ENCODE measurements around the gene MRPL55.

Gene MRPL55

DNA sequence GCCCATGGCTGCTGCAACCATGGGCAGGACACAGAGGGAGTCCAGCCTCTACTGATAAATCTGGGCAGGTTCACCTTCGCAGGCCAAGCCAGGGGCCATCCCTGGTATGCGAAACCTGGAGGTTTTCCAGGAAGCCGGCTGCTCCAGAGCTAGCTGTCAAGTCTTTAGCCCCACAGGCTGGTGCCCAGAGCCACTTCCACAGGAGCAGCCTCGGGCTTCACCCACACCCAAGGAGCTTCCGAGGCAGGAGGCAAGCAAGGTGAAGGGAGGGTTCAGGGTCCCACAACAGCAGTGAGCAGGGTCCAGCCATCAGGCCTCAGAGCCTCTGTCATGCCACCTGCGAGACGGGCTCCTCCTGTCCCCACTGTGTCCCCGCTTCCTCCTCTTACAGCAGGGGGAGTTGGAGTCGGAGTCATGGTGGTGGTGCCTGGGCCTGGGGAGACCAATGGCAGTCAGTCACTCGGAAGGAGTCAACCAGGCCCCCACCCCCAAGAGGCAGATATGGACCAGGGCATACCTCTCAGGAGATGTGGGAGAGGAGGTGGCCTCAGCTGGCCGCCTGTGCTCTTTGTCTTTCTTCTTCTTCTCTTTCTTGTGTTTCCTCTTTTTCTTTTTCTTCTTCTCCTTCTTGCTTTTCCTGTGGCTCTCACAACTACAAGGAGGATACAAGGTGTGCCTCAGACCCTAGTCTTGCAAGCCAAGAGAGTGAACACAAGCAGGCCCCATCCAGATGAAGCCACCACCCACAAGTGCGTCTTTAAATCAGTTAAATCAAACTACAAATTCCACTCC, 8.1 kb downstream of the MRPL55 start:
- DNase-seq (ENCODE audit: low spot score): no peak

DNA sequence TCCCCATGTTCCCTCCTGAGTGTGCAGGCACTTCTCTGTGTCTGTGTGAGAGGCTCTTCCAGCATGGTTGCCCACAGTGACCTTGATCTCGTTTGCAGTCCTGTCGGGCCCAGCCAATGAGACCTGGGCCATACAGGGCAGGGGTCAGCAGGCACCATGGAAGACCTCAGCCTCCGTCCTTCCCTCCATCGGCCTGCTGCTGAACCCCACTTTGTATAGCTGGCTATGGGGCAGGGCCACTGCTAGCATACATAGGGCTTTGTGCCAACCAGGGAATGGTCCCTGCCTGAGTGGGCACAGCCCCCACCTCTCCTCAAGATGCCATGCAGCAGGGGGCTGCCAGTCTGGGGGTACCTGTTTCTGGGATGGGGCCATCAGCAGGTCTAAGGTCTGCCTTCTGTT, 9.8 kb downstream of the MRPL55 start:
- DNase-seq (ENCODE audit: low spot score): no peak

DNA sequence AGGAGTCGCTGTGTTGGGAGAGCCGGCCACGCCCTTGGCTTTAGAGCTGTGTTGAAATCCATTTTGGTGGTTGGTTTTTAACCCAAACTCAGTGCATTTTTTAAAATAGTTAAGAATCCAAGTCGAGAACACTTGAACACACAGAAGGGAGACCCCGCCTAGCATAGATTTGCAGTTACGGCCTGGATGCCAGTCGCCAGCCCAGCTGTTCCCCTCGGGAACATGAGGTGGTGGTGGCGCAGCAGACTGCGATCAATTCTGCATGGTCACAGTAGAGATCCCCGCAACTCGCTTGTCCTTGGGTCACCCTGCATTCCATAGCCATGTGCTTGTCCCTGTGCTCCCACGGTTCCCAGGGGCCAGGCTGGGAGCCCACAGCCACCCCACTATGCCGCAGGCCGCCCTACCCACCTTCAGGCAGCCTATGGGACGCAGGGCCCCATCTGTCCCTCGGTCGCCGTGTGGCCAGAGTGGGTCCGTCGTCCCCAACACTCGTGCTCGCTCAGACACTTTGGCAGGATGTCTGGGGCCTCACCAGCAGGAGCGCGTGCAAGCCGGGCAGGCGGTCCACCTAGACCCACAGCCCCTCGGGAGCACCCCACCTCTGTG, 10.7 kb downstream of the MRPL55 start:
- DNase-seq (ENCODE audit: low spot score): no peak

DNA sequence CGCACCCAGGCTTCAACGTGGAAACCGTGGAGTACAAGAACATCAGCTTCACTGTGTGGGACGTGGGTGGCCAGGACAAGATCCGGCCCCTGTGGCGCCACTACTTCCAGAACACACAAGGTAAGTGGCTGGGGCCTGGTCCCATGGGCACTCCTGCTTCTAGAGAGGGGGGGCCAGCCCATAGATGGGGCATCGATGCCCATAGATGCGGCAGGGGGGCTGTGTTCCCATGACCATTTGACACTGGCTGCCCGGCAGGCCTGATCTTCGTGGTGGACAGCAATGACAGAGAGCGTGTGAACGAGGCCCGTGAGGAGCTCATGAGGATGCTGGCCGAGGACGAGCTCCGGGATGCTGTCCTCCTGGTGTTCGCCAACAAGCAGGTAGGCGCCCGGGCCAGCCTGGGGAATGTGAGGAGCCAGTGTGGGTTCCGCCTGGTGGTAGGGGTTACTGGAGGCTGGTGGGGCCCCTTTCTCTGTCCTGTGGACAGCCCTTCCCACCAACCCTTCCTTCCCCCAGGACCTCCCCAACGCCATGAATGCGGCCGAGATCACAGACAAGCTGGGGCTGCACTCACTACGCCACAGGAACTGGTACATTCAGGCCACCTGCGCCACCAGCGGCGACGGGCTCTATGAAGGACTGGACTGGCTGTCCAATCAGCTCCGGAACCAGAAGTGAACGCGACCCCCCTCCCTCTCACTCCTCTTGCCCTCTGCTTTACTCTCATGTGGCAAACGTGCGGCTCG, 11.6 kb downstream of the MRPL55 start:
- no peak for DNase-seq (ENCODE audit: low spot score)

DNA sequence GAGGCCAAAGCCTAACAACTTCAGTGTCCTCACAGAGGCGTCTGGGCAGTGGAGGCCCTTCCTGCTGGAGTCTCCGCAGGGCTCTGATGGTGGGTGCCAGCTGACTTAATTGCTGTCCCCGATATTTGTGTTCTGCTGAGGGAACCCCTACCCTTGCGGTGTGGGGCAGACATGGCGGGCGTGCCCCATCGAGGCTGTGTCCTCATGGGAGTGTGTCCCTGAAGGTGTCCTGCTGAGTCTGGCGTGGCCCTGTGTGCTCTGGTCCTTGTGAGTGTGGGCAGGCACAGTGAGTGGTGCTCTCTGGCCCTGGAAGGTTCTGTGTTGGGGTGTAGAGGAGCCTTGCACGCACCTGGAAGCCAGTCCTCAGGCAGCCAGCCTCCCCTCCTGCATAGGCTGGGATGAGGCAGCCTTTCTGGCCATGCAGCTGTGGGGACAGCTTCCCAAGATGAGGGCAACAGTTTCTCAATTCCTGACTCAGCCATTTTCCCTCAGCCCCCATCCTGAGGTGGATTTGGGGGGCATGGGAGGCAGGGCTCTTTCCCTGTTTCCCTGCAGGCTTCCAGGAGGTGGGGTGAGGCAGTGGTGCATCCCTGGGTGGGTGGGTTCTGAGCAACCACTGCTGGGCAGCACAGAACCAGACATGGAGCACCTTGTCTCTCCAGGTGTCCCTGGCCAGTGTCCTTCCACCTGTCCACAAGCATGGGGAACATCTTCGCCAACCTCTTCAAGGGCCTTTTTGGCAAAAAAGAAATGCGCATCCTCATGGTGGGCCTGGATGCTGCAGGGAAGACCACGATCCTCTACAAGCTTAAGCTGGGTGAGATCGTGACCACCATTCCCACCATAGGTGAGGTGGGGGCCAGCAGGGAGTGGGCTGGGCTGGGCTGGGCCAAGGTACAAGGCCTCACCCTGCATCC, 12.4 kb downstream of the MRPL55 start:
- no peak for DNase-seq (ENCODE audit: low spot score)

DNA sequence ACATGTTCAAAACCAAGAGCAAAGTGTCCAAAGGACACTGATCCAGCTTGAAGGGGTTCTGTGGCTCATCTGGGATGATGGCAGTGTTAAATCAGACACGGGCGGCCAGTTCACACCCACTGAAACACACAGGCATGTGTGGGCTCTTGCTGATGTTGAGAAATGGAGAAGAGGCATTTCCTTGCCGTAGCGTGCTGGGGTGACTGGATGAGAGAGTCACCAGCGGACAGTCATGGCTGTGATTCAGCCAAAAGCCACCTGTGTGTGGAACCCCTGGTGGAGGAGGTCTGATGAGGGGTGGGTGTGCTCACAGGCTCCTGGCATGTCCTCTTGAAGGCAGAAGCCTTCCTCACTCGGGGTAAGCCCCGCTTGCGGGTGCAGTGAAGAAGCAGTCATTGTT, 13.2 kb downstream of the MRPL55 start:
- no peak for DNase-seq (ENCODE audit: low spot score)

DNA sequence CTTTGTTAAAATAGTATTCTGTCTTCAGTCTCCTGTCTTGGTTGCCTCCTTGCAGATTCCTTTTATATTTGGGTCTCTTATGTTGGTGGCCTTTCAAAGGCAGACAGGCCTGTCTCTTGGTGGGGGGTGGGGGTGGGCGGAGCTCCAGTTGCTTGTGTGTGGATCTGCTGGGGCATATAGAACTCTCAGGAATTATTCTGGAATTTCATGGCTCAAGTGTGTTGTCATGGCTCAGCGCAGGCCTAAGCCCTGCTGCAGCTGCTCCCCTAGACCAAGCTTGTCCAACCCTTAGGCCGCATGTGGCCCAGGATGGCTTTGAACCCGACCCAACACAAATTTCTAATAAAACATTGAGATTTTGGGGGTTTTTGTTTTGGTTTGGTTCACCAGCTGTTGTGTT, 13.9 kb downstream of the MRPL55 start:
- DNase-seq (ENCODE audit: low spot score): no peak

DNA sequence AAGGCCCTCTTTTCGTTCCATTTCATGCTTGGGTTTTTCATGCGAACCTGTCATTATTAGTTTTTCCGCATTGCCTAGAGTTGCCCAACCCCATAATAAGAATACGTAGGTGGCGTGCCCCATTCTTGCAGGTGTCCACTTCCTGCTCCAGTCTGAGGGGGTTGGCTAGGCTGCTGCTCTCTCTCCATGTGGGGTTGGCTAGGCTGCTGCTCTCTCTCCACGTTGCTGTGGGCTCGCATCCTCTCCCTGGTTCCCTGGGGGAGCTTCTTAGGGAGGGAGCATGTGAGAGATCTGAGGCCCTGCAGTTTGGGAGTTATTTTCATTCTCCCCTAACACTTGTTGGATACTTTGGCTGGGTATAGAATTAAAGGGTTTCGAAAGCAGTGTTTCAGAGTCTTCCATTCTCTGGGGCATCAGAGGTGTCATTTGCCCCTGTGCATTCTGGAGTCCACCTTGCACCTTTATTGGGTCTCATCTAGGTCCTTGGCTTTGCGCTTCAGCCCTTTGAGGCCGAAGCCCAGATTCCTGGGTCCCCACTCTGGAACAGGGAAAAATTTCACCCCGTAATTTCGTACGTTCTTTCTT, 14.6 kb downstream of the MRPL55 start:
- DNase-seq (ENCODE audit: low spot score): no peak

DNA sequence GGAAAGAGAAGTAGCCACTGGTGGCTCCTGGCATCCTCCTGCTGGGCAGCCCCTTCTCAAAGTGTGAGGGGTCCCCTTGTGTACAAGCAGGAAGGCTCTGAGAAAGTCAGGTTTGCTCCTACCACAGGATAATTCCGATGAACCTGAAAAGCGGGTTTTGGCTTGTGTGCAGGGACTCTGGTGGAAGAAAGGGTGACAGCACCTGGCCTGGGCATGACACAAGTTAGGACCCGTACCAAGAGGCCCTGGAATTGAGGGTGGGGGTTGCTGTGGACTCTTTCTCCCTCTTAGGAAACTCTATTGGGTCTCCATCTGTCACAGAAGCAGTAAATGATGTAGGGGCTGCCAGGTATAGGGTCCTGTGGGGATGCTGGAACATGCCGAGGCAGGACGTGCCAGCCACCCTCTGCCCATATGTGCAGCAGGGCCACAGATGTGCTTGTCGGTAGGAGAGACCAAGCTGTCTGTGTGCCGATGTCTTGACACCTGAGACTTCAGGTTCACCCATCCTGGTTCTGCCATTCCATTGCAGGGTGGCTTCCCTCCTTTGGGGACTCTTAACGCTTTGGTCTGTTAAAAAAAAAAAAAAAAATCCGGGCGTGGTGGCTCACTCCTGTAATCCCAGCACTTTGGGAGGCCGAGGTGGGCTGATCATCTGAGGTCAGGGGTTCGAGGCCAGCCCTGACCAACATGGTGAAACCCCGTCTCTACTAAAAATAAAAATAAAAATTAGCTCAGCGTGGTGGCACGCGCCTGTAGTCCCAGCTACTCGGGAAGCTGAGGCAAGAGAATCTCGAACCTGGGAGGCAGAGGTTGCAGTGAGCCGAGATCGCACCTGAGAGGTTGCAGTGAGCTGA, 15.8 kb downstream of the MRPL55 start:
- DNase-seq (ENCODE audit: low spot score): no peak

DNA sequence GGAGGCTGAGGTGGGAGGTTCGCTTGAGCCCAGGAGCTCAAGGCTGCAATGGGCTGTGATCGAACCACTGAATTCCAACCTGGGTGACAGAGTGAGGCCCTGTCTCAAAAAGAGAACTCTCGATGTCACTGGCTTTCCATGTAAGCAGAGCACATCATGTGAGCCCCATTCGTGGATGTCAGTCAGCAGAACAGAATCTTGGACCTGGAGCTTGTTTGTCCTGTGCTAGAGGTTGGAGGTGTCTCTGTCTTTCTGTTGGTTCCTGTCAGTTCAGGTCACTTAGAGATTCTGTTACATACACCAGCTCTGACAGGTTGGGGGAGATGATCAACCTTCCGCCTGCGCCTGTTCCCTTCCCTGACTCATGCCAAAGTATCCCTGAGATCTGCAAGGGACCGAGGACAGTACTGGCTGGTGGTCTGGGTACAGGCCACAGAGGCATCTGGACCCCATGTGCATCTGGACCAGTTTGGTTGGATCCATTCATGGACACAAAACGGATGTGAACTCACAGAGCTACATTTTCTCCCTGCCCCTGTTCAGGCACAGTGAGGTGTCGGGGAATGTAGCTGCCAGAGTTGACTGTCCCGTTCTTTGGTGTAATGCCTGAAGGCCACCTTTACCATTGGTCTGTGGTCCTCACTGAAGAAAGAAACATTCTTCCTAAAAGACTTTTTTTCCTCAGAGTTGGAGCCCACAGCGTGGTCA, 16.6 kb downstream of the MRPL55 start:
- no peak for DNase-seq (ENCODE audit: low spot score)

DNA sequence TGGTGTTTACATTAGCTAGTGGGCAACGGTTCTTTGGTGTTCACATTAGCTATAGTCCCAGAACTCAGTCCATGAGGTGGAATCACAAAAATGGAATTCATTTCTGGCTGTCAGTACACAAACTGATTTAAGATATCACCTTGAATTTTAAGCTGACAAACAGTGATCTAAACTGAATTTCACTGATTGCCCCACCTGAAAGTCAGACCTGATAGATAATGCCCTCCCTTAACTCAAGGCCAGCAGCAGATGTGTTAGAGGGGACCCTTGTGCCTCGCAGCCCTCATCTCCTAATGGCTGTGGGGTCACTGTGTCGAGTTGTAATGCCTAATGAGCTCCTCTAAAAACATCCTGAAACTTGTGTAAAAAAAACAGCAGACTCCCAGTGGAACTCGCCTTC, 18.0 kb downstream of the MRPL55 start:
- DNase-seq (ENCODE audit: low spot score): no peak

DNA sequence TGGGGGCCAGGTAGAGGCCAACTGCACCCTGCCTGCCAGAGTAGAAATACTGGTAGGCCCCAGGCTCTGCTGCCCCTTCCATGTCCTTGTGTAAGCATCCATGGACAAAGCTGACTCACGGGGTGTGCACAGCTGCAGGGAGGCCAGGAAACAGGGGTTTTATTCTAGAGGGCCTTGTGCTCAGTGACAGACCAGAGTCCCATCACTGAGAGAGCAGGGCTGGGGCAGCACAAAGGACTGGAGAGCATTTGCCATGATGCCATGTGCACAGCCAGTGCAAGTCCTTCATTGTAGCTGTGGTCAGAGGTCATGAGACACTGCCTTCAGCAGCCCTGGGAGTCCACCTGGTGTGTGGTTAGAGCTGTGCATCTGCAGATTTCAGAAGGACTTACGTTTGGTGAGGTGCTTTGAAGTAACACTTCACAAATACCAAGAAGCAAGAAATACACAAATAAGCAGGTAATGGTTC, 18.5 kb downstream of the MRPL55 start:
- no peak for DNase-seq (ENCODE audit: low spot score)

DNA sequence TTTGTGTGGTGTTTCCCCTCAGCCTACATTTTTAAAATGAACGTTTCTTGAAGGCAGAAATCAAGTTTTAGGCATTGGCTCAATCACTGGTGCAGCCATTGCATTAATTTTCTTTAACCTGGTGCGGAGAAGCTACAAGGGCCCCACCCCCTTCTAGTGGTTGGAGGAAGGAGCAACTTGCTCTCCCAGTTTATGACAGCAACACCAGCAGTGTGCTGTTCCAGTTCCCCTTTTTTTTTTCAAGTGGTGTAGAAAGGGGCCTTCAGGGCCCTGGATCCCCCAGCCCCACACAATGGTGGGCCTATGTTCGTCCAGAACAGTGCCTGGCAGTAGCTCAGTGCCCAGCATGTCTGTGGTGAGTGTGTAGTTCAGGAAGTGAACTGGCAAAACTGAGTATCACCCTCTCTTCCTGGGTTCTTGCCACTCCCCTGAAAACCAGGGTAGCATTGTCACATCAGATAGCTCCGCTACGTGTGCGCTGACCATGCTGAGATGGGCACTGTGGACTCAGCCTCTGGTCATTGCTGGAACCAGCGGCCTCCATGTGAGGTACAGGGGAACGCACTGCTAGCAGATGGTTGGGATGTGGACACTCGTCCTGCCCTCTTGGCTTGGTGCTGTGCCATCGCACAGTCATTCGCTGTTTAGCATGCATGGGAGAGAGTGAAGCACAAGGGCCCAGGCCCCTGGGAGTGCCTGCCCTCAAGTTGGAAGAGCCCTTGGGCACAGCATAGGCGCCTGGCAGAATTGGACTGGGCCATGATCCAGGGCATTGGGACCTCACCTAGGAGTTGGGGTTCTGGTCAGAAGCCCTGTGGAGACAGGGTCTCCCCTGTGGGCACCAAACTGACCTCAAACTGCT, 19.3 kb downstream of the MRPL55 start:
- no peak for DNase-seq (ENCODE audit: low spot score)

DNA sequence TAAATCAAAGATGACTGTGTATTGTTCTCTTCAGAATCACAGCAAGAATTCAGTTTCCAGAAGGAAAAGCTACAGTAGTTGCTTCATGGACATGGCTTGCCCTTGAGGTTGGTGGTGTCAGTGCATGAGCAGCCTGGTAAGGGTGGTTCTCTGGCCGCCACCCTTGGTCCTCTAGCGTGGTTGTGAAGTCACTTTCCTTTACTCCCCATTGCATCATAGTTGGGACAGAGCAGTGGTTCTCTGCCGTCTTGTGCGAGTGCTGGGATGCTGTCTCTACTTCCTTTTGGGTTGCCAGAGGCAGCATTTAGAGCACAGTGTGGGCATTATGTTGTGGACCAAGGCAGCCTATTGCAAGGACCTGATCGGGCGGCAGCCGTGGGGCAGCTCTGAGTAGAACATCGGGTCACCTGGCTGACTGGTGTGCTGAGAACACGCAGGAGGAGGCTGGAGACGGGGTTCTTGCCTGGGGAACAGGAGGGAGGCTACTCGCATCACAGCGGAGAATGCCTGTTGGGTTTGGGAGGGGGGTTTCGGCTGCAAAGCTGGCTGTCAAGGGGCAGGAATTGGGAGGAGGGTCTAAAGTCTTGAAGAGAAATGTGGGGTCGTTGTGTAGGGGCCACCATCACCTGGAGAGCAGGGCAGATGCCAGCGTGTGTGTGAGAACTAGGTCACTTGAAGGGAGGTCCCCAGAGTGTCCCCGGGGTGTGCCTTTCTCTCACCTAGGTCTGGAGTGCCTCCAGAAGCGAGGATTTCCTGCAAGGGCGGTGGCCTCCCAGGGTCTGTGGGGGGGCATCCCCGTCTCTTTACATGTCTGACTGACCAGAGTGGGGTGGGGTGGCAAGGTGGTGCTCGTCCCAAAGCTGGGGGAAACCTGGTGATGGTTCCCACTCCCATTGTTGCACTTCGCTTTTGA, 20.3 kb downstream of the MRPL55 start:
- DNase-seq (ENCODE audit: low spot score): no peak

DNA sequence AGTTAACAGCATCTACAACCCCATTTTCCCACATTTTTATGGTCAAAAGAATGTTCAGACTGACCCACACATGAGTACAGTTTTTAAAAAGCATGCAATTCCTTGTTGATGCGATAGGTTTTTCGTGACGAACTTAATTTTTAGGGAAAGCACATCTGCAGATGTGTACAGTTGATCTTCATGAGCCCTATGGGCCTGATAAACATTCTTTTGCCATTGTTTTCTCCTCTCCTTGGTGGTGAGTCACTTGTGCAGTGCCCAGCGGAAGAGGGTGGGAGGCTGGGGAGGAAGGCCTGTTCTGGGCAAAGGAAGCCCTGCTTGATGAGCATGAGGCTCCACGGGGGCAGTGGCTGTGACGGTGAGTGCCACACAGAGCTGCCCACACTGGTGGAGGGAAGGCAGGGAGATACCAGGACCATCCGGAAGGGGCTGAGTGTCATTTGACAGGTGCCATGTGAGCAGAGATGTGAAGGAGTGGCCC, 21.3 kb downstream of the MRPL55 start:
- no peak for DNase-seq (ENCODE audit: low spot score)

DNA sequence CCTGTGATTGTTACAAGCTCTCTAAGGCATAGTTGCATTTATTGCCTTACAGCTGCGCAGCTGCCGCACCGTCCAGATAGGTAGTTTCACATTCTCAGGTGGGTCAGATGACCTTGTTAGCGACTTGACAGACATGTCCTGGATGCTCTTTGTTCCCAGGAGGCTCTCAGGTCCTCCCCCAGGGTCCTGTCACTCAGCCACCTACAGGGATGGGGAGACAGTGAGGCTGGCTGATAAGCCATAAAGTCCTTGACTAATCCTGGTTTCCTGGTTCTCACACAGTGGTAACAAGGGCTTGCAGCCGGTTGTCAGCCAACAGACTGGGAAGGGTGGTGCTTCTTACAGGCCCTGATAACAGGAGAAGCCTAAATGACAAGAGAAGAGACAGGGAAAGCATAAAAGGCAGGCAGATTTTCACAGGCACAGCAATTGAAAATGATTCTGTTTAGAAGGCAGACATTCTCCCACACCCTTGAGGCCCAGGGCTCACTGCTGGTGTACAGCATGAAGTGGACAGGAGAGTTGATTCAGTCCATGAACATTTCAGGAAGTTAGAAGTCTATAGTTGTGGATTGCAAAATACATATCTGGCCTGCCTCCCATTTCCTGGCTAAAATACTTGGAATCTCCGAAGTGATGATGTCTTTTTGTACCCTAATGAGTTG, 23.7 kb downstream of the MRPL55 start:
- no peak for DNase-seq (ENCODE audit: low spot score)

DNA sequence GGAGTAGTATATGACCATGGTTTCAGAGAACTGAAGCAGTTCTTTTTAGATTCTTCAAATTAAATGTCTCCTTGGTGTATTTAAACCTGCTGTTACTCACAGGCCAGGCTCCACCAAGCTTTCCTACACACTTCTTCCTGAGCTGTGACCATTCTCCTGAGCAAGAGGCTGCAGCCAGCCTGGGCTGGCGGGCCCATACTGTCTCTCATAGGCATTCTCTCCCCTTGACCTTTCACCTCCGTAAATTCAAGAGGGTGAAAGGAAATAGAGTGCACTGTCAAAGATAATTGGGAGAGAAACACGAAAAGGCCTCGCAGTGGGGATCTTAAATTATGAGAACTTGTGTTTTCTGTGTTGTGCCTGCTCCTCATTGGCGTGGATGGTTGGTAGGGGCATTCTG, 24.3 kb downstream of the MRPL55 start:
- DNase-seq (ENCODE audit: low spot score): no peak
